Keratinocyte (primary cell): Measurements from ENCODE around the gene SPRY4.

Source experiments
- CTCF ChIP-seq, 3 experiments: IDR thresholded peaks in 1 of 3; conservative IDR thresholded peaks in 1 of 3; optimal IDR thresholded peaks in 1 of 3; 2 replicates in 2 of 3; 3 replicates in 1 of 3; pipeline versions ENCODE3 to v1.5.1; 2011; ENCODE audit warnings: low read length in 3 of 3, mild to moderate bottlenecking in 3 of 3, moderate library complexity in 2 of 3, control low read depth in 1 of 3, inconsistent platforms in 1 of 3; ENCODE audit not compliant: insufficient read depth in 2 of 3; ENCODE audit errors: extremely low read depth in 1 of 3
- EZH2 ChIP-seq: IDR thresholded peaks from one replicate; pipeline ENCODE4 v1.6.1; 2012; ENCODE audit warnings: inconsistent platforms, mild to moderate bottlenecking, low read length, moderate library complexity

GRCh38 chr5:142366007-142366406 is 41.2 kb upstream of the SPRY4 start:
- TF ChIP-seq CTCF (optimal IDR thresholded peaks at IDR 0.05 in 1 of 3, IDR thresholded peaks at IDR 0.05 in 1 of 3, conservative IDR thresholded peaks at IDR 0.05 in 1 of 3; ENCODE audit: extremely low read depth in 1 of 3, insufficient read depth in 2 of 3, low read length in 3 of 3) = no peak
- TF ChIP-seq EZH2 = no peak
